H9 (cell line): ENCODE results near the gene ENOX1. TPM values are rescaled to one million over a fixed set of nuclear protein-coding genes. Genes with fewer than 3 reads are reported as not detected.

ENCODE experiments used
- DNase-seq: peaks from one replicate; pipeline ENCODE4 v3.0.0-alpha.2; 2017
- H2AFZ ChIP-seq: one replicate; pipeline ENCODE4 v1.6.1; 2013; ENCODE audit warnings: mild to moderate bottlenecking, low read length, control low read depth, moderate library complexity
- H2AK5ac ChIP-seq: 2 replicates; pipeline ENCODE4 v1.6.1; 2013; ENCODE audit warnings: low read length, control low read depth, mixed read lengths; ENCODE audit not compliant: insufficient read length
- H2BK120ac ChIP-seq: one replicate; pipeline ENCODE4 v1.6.1; 2013; ENCODE audit warnings: low read depth, mild to moderate bottlenecking, low read length, control low read depth, inconsistent platforms; ENCODE audit not compliant: poor library complexity, severe bottlenecking
- H2BK12ac ChIP-seq: 2 replicates; pipeline ENCODE4 v1.6.1; 2013; ENCODE audit warnings: low read length, control low read depth, mixed read lengths, low read depth; ENCODE audit not compliant: insufficient read length
- H2BK15ac ChIP-seq: 2 replicates; pipeline ENCODE4 v1.6.1; 2013; ENCODE audit warnings: low read depth, low read length, control low read depth
- H2BK20ac ChIP-seq: one replicate; pipeline ENCODE4 v1.6.1; 2013; ENCODE audit warnings: low read depth, mild to moderate bottlenecking, low read length, control low read depth, inconsistent platforms; ENCODE audit not compliant: poor library complexity, severe bottlenecking
- H2BK5ac ChIP-seq: 2 replicates; pipeline ENCODE4 v1.6.1; 2013; ENCODE audit warnings: low read length, control low read depth, mixed read lengths; ENCODE audit not compliant: insufficient read length
- H3K14ac ChIP-seq: 2 replicates; pipeline ENCODE4 v1.6.1; 2013; ENCODE audit warnings: low read length, control low read depth; ENCODE audit not compliant: insufficient read depth
- H3K18ac ChIP-seq: 2 replicates; pipeline ENCODE4 v1.6.1; 2013; ENCODE audit warnings: low read depth, mild to moderate bottlenecking, mixed read lengths, low read length, control low read depth; ENCODE audit not compliant: insufficient read length
- H3K23ac ChIP-seq: 2 replicates; pipeline ENCODE4 v1.6.1; 2013; ENCODE audit warnings: low read length, control low read depth, mixed read lengths, low read depth; ENCODE audit not compliant: insufficient read length
- H3K23me2 ChIP-seq: 2 replicates; pipeline ENCODE4 v1.6.1; 2013; ENCODE audit warnings: low read depth, mild to moderate bottlenecking, mixed read lengths, low read length, control low read depth; ENCODE audit not compliant: insufficient read length, poor library complexity, severe bottlenecking
- H3K27ac ChIP-seq: 2 replicates; pipeline ENCODE4 v1.5.1; 2013; ENCODE audit warnings: low read length, control low read depth, mixed read lengths, low read depth; ENCODE audit not compliant: insufficient read length
- H3K27me3 ChIP-seq: 2 replicates; pipeline ENCODE4 v1.6.1; 2013; ENCODE audit warnings: low read length, control low read depth, inconsistent platforms; ENCODE audit not compliant: insufficient read depth
- H3K4ac ChIP-seq: 2 replicates; pipeline ENCODE4 v1.6.1; 2013; ENCODE audit warnings: low read depth, mild to moderate bottlenecking, control low read depth, inconsistent platforms, low read length, moderate library complexity
- H3K4me1 ChIP-seq: 2 replicates; pipeline ENCODE4 v1.6.1; 2013; ENCODE audit warnings: low read length, control low read depth, inconsistent platforms; ENCODE audit not compliant: insufficient read depth
- H3K4me2 ChIP-seq: 2 replicates; pipeline ENCODE4 v1.6.1; 2013; ENCODE audit warnings: low read length, control low read depth, mixed read lengths; ENCODE audit not compliant: insufficient read length, insufficient read depth
- H3K56ac ChIP-seq: 2 replicates; pipeline ENCODE4 v1.6.1; 2013; ENCODE audit warnings: low read depth, mild to moderate bottlenecking, mixed read lengths, low read length, control low read depth; ENCODE audit not compliant: insufficient read length
- H3K79me1 ChIP-seq: 2 replicates; pipeline ENCODE4 v1.6.1; 2013; ENCODE audit warnings: low read depth, mild to moderate bottlenecking, moderate library complexity, low read length, control low read depth, inconsistent platforms; ENCODE audit not compliant: insufficient read depth, poor library complexity, severe bottlenecking
- H3K79me2 ChIP-seq: 2 replicates; pipeline ENCODE4 v1.6.1; 2013; ENCODE audit warnings: low read length, control low read depth, inconsistent platforms; ENCODE audit not compliant: insufficient read depth
- H3K9ac ChIP-seq: 2 replicates; pipeline ENCODE4 v1.6.1; 2013; ENCODE audit warnings: low read length, control low read depth, mixed read lengths; ENCODE audit not compliant: insufficient read length; ENCODE audit errors: extremely low read depth
- H3K9me3 ChIP-seq: one replicate; pipeline ENCODE4 v1.6.1; 2013; ENCODE audit warnings: low read depth, low read length, inconsistent platforms; ENCODE audit not compliant: control insufficient read depth
- H3T11ph ChIP-seq: one replicate; pipeline ENCODE4 v1.6.1; 2013; ENCODE audit warnings: mild to moderate bottlenecking, low read length, control low read depth, inconsistent platforms
- H4K20me1 ChIP-seq: one replicate; pipeline ENCODE4 v1.6.1; 2013; ENCODE audit not compliant: control insufficient read depth, insufficient read length, insufficient read depth
- H4K5ac ChIP-seq: 2 replicates; pipeline ENCODE4 v1.6.1; 2013; ENCODE audit warnings: low read depth, mild to moderate bottlenecking, mixed read lengths, low read length, control low read depth; ENCODE audit not compliant: insufficient read length
- H4K8ac ChIP-seq: replicated peaks from 2 replicates; pipeline ENCODE4 v1.6.1; 2013; ENCODE audit warnings: low read length, control low read depth, mixed read lengths, low read depth; ENCODE audit not compliant: insufficient read length
- H4K91ac ChIP-seq: 2 replicates; pipeline ENCODE4 v1.6.1; 2013; ENCODE audit warnings: low read depth, mild to moderate bottlenecking, moderate library complexity, mixed read lengths, low read length, control low read depth; ENCODE audit not compliant: insufficient read length
- H3K27ac Mint-ChIP-seq, 3 experiments: 2 replicates in 2 of 3; 3 replicates in 1 of 3; pipeline ENCODE4 v1.8.0; 2020 to 2021; ENCODE audit warnings: mixed read lengths in 3 of 3, mild to moderate bottlenecking in 1 of 3, moderate library complexity in 1 of 3
- H3K27me3 Mint-ChIP-seq: 2 replicates; pipeline ENCODE4 v1.8.0; 2021; ENCODE audit warnings: low read depth, mild to moderate bottlenecking, moderate library complexity, mixed read lengths
- H3K36me3 Mint-ChIP-seq, 3 experiments: 2 replicates in 2 of 3; 3 replicates in 1 of 3; pipeline ENCODE4 v1.8.0; 2020 to 2021; ENCODE audit warnings: low read depth in 3 of 3, mixed read lengths in 3 of 3; ENCODE audit not compliant: insufficient read depth in 1 of 3
- H3K4me1 Mint-ChIP-seq, 2 experiments: 2 replicates each; pipeline ENCODE4 v1.8.0; 2020; ENCODE audit warnings: mixed read lengths in 2 of 2
- H3K4me3 Mint-ChIP-seq, 2 experiments: 2 replicates in 1 of 2; 3 replicates in 1 of 2; pipeline ENCODE4 v1.8.0; 2020 to 2021; ENCODE audit warnings: mild to moderate bottlenecking in 2 of 2, mixed read lengths in 2 of 2, moderate library complexity in 1 of 2
- H3K9me3 Mint-ChIP-seq, 2 experiments: 2 replicates in 1 of 2; 3 replicates in 1 of 2; pipeline ENCODE4 v1.8.0; 2020; ENCODE audit warnings: mild to moderate bottlenecking in 2 of 2, mixed read lengths in 2 of 2, moderate library complexity in 1 of 2
- WGBS: extraction: QIAGEN DNeasy Blood & Tissue Kit; methylation state at CpG from one replicate; pipeline ENCODE4 v1.1.7; 2013; ENCODE audit warnings: missing lambda C conversion rate, low lambda C conversion rate, mixed read lengths; ENCODE audit not compliant: insufficient read length; ENCODE audit errors: extremely low coverage; 5-methylcytosine and 5-hydroxymethylcytosine counted together
- total RNA-seq: library from RNA; stranded (reverse); gene quantifications from 2 replicates; pipeline ENCODE4 v1.2.1, GENCODE V29; 2021
- TF ChIP-seq, protein P1 (sequence below): fragments of 200-600 bp; sonication (generic); conservative IDR thresholded peaks from 3 replicates; pipeline ENCODE4 v1.8.0; 2021; ENCODE audit warnings: antibody characterized with exemption, mild to moderate bottlenecking

Gene ENOX1
- total RNA-seq, 1 experiment from 2014 or later = 0.24 TPM

- no peaks in the 10 kb centered on the region for H3K27me3 ChIP-seq
- no peak overlapping the region for H4K5ac ChIP-seq
- no peak overlapping the region for H2BK120ac ChIP-seq
- H3K4me1 ChIP-seq = no peaks in the 10 kb centered on the region
- Mint-ChIP-seq H3K36me3 (no peaks in the 10 kb centered on the region), H3K27ac (no peak overlapping the region), H3K27me3 (no peaks in the 10 kb centered on the region; the same call in 1 of the 2 replicates), H3K4me1 (peaks cover 13 to 14% of the 10 kb centered on the region in 2 experiments), H3K4me3 (no peak overlapping the region), H3K9me3 (no peaks in the 10 kb centered on the region)
- H2BK15ac ChIP-seq = no peak overlapping the region
- H2AFZ ChIP-seq = no peak overlapping the region
- no peak overlapping the region for H3K18ac ChIP-seq
- WGBS = no CpG with 5 or more reads among the region's 1 CpG
- H3K79me1 ChIP-seq = no peaks in the 10 kb centered on the region
- H4K91ac ChIP-seq = no peak overlapping the region
- no peak overlapping the region for H3K9ac ChIP-seq
- H3K9me3 ChIP-seq = no peaks in the 10 kb centered on the region
- H3K79me2 ChIP-seq = no peaks in the 10 kb centered on the region
- no peak overlapping the region for H2AK5ac ChIP-seq
- H3K23me2 ChIP-seq = no peaks in the 10 kb centered on the region
- no peak overlapping the region for H3K4me2 ChIP-seq
- no peak overlapping the region for H2BK5ac ChIP-seq
- no peaks in the 10 kb centered on the region for H4K20me1 ChIP-seq
- TF ChIP-seq, protein P1, sequence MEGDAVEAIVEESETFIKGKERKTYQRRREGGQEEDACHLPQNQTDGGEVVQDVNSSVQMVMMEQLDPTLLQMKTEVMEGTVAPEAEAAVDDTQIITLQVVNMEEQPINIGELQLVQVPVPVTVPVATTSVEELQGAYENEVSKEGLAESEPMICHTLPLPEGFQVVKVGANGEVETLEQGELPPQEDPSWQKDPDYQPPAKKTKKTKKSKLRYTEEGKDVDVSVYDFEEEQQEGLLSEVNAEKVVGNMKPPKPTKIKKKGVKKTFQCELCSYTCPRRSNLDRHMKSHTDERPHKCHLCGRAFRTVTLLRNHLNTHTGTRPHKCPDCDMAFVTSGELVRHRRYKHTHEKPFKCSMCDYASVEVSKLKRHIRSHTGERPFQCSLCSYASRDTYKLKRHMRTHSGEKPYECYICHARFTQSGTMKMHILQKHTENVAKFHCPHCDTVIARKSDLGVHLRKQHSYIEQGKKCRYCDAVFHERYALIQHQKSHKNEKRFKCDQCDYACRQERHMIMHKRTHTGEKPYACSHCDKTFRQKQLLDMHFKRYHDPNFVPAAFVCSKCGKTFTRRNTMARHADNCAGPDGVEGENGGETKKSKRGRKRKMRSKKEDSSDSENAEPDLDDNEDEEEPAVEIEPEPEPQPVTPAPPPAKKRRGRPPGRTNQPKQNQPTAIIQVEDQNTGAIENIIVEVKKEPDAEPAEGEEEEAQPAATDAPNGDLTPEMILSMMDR = no peak
- no peak overlapping the region for H3K4ac ChIP-seq
- H3K27ac ChIP-seq = no peak overlapping the region
- no peak overlapping the region for H3K23ac ChIP-seq
- no peak for DNase-seq
- H2BK12ac ChIP-seq = no peak overlapping the region
- no peak overlapping the region for H2BK20ac ChIP-seq
- no peak overlapping the region for H4K8ac ChIP-seq
- H3T11ph ChIP-seq = no peak overlapping the region
- H3K56ac ChIP-seq = no peak overlapping the region
- H3K14ac ChIP-seq = no peak overlapping the region
Observed at GRCh38 chr13:43676320-43676719, 110.5 kb downstream of the ENOX1 start.
